Measurements from ENCODE around the gene IRF3. TPM values are rescaled to one million over a fixed set of nuclear protein-coding genes. Genes with fewer than 3 reads are reported as not detected.

Gene IRF3
- total RNA-seq, 6 experiments from 2014 or later: 29.6 to 41.8 (median 35.3) TPM

DNA sequence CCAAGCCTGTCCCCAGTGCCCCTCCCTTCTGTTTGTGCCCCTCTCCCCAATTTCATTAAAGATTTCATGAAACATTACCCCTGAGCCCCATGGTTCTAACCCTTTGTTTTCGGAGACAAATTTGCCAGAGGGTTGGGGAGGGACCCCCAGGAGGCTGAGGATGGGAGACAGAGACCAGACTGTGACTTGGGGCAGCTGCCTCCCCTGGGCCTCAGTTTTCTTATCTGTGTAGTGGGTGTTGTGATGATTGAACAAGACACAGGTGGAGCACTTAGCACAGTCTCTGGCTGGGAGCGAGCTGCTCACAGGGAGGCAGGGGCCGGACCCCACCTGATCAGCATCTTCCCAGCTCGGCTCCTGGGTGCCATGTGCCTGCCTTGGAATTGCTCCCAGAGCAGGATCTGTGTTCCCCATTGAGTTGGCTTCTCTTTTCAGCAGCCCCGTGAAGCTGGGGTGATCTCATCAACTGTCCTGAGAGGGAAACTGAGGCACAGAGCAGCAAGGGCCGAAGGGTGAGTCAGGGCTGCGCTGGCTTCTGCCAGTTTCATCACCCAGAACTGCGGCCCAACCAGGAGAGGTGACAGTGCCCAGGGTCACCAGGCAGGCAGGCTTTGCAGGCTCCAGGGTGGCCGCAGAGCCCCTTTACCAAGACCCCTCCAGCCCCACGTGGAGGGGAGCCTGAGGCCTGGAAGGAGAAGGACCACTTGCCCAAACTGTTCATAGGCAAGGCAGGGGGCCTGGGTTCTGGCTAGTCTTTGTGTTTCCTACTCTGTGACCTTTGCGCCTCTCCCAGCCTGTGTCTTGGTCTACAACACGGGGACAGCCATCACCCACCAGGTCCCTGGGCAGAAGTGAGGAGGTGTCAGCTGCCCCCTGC lies 6.9 kb downstream of the IRF3 start:
- H3K36me3 ChIP-seq: peaks cover 0 to 65% (median 18%) of the 10 kb centered on the region in 4 donors

DNA sequence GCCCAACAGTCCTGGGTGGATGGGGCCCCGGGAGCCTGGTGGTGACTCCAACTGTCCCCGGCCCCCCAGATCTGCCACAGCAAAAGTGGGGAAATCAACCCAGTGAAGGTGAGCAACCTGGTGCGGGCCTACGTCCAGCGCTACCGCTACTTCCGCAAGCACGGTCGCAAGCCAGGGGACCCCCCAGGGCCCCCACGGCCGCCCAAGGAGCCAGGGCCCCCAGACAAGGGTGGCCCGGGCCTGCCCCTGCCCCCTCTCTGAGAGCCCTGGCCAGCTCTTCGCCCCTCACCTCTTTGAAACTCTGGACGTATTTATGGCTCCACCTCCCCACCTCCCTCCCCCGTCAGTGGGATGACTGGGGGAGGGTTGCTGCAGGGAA lies 7.5 kb downstream of the IRF3 start:
- 74% methylated on average over 4 of the region's 15 CpGs for WGBS (ENCODE audit: insufficient coverage, low coverage, low lambda C conversion rate, missing lambda C conversion rate)
- H3K27ac ChIP-seq: no peak overlapping the region
- H3K36me3 ChIP-seq: peaks cover 0 to 67% (median 18%) of the 10 kb centered on the region in 4 donors
- intact Hi-C loops (cut with DNase I): no loop called here
- H3K9me3 ChIP-seq: no peaks in the 10 kb centered on the region
- ATAC-seq: no peak
- TF ChIP-seq POLR2A (IDR thresholded peaks at IDR 0.05): no peak
- TF ChIP-seq, protein P1, sequence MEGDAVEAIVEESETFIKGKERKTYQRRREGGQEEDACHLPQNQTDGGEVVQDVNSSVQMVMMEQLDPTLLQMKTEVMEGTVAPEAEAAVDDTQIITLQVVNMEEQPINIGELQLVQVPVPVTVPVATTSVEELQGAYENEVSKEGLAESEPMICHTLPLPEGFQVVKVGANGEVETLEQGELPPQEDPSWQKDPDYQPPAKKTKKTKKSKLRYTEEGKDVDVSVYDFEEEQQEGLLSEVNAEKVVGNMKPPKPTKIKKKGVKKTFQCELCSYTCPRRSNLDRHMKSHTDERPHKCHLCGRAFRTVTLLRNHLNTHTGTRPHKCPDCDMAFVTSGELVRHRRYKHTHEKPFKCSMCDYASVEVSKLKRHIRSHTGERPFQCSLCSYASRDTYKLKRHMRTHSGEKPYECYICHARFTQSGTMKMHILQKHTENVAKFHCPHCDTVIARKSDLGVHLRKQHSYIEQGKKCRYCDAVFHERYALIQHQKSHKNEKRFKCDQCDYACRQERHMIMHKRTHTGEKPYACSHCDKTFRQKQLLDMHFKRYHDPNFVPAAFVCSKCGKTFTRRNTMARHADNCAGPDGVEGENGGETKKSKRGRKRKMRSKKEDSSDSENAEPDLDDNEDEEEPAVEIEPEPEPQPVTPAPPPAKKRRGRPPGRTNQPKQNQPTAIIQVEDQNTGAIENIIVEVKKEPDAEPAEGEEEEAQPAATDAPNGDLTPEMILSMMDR (IDR thresholded peaks at IDR 0.05): no peak
- H3K4me3 ChIP-seq: no peak overlapping the region
- DNase-seq: no peak
- no peaks in the 10 kb centered on the region for H3K4me1 ChIP-seq
- H3K27me3 ChIP-seq: no peaks in the 10 kb centered on the region

More for the DNA sequence above, 6.9 kb downstream of the IRF3 start:
- no peaks in the 10 kb centered on the region for H3K27me3 ChIP-seq
- H3K27ac ChIP-seq: no peak overlapping the region
- ATAC-seq (no peak), DNase-seq (no peak)
- peaks cover 0 to 6% (median 1%) of the 10 kb centered on the region in 4 donors for H3K4me1 ChIP-seq
- 83% methylated on average over 4 of the region's 12 CpGs for WGBS (ENCODE audit: insufficient coverage, low coverage, low lambda C conversion rate, missing lambda C conversion rate)
- intact Hi-C loops (cut with DNase I): no loop called here
- no peak overlapping the region for H3K4me3 ChIP-seq
- no peaks in the 10 kb centered on the region for H3K9me3 ChIP-seq
- TF ChIP-seq POLR2A (IDR thresholded peaks at IDR 0.05): no peak
- TF ChIP-seq, protein P1 (IDR thresholded peaks at IDR 0.05): no peak

DNA sequence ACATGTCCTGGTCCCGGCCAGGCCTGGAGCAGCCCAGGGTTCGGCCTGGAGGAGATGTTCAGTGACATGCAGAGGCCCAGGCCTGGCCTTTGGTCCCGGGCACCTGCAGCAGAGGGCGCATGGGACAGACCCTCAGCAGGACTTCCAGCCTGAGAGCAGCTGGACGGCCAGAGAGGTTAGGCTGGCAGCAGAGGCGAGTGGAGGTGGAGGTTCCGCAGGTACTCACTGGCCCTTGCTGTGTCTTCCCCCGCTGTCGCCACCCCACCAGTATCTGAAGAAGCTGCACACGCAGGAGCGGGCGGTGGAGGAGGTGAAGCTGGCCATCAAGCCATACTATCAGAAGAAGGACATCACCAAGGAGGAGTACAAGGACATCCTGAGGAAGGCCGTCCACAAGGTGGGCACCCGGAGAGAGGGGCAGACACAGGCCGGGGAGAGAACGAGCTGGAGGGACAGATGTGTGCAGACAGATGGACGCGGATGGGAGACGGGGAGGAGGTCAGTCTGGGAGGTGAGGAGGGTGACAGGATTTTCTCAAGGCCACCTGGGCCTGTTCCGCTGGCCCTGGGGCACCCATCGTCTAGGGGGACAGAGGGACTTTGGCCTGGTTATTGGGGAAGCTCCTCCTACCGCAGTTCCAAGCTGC lies 8.0 kb downstream of the IRF3 start:
- peaks cover 0 to 72% (median 19%) of the 10 kb centered on the region in 4 donors for H3K36me3 ChIP-seq

DNA sequence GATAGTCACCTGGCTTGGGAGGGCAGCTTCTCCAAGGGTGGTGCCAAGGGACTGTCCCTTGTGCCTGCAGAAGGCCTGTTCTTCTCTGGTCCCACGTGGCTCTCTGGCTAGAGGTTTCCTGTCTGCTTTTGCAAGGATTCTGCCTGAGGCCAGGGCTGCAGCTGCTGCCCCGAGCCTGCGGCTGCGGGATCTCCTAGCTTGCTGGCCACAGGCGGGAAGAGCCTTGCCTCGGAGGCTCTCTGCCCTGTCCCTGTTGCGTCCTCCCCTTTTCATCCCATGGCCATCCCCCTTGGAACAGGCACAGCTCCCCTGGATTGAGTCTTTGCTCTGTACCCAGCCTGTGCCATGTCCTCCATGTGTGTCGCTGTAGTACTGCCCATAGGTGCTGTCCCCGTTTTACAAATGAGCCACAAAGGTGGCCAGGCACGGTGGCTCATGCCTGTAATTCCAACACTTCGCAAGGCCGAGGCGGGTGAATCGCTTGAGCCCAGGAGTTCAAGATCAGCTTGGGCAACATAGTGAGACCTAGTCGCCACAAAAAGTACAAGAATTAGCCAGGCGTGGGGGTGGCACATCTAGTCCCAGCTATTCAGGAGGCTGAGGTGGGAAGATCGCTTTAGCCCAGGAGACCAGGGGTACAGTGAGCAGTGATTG lies 9.1 kb downstream of the IRF3 start:
- H3K27ac ChIP-seq: no peak overlapping the region
- DNase-seq (no peak), ATAC-seq (no peak)
- H3K4me1 ChIP-seq: no peaks in the 10 kb centered on the region
- peaks cover 0 to 74% (median 16%) of the 10 kb centered on the region in 4 donors for H3K36me3 ChIP-seq
- H3K27me3 ChIP-seq: no peaks in the 10 kb centered on the region
- H3K9me3 ChIP-seq: no peaks in the 10 kb centered on the region
- TF ChIP-seq, protein P1 (IDR thresholded peaks at IDR 0.05): no peak
- no peak for TF ChIP-seq POLR2A (IDR thresholded peaks at IDR 0.05)
- H3K4me3 ChIP-seq: no peak overlapping the region
- 96% methylated on average over 7 of the region's 17 CpGs for WGBS (ENCODE audit: insufficient coverage, low coverage, low lambda C conversion rate, missing lambda C conversion rate)
- intact Hi-C loops (cut with DNase I): no loop called here

More for the DNA sequence above, 8.0 kb downstream of the IRF3 start:
- TF ChIP-seq POLR2A (IDR thresholded peaks at IDR 0.05): no peak
- TF ChIP-seq, protein P1 (IDR thresholded peaks at IDR 0.05): no peak
- Histone ChIP-seq H3K4me3 (no peak overlapping the region), H3K27me3 (no peaks in the 10 kb centered on the region), H3K9me3 (no peaks in the 10 kb centered on the region), H3K27ac (no peak overlapping the region), H3K4me1 (no peaks in the 10 kb centered on the region)
- intact Hi-C loops (cut with DNase I): no loop called here
- DNase-seq: no peak
- 92% methylated on average over 10 of the region's 22 CpGs for WGBS (ENCODE audit: insufficient coverage, low coverage, low lambda C conversion rate, missing lambda C conversion rate)
- ATAC-seq: no peak

Measured in right lobe of liver (tissue), 6 donors.